K562 (cell line): ENCODE measurements around the gene DSC2. TPM values are rescaled to one million over a fixed set of nuclear protein-coding genes. Genes with fewer than 3 reads are reported as not detected.
A peak's percentile ranks its signal among the peaks of the same experiment; 100 is the strongest.

Source experiments
- ATAC-seq: fragments of 200-7000 bp; cut with Tn5 transposase; 3 replicates; pipeline ENCODE4 v1.9.1; 2020; ENCODE audit warnings: moderate library complexity
- BruUV-seq: library from RNA; stranded (reverse); fragments of 400-500 nt; replicated peaks from 2 replicates; lab custom pipeline; 2021; lab: Mats Ljungman, UMichigan
- CTCF ChIA-PET: fragments of 300-600 bp; formaldehyde crosslinking; extraction: SDS; loops from one replicate; lab custom pipeline; 2021; ENCODE audit warnings: low intra/inter-chr PET ratio; lab: Yijun Ruan, JAX
- POLR2A ChIA-PET: fragments of 300-600, 350-650 bp; sonication (Branson Sonifier 250); formaldehyde crosslinking; extraction: SDS; loops from one replicate; lab custom pipeline; 2021; ENCODE audit warnings: antibody characterized with exemption, inconsistent platforms; lab: Yijun Ruan, JAX
- DNase-seq, 4 experiments: peaks; one replicate each; pipeline versions ENCODE4 v3.0.0 to v3.0.0-alpha.2; 2011 to 2018; ENCODE audit warnings: low spot score in 3 of 4, mixed read lengths in 3 of 4; ENCODE audit errors: extremely low read depth in 1 of 4
- FAIRE-seq: peaks from 2 replicates; lab custom pipeline; 2011; peaks lifted over from hg19 to GRCh38; lab: Jason Lieb, UNC
- H2AFZ ChIP-seq: 2 replicates; pipeline ENCODE4 v1.6.0; 2011; ENCODE audit warnings: low read depth, low read length, control low read depth, inconsistent platforms
- H3K27ac ChIP-seq: fragments of 200-600 bp; 3 replicates; pipeline ENCODE4 v1.8.0; 2011; ENCODE audit warnings: low read depth, mild to moderate bottlenecking, control low read depth, inconsistent platforms, low read length, moderate library complexity, mixed read lengths; ENCODE audit errors: extremely low read depth
- H3K27me3 ChIP-seq, 2 experiments: fragments of 300-600 bp in 1 of 2; 2 replicates in 1 of 2; 3 replicates in 1 of 2; pipeline versions ENCODE4 v1.6.0 to v1.8.0; 2011; ENCODE audit warnings: inconsistent platforms in 2 of 2, low read length in 2 of 2, mild to moderate bottlenecking in 1 of 2, mixed read lengths in 1 of 2, moderate library complexity in 1 of 2; ENCODE audit not compliant: control insufficient read depth in 2 of 2, insufficient read depth in 2 of 2
- H3K36me3 ChIP-seq: fragments of 300-600 bp; 3 replicates; pipeline ENCODE4 v1.8.0; 2011; ENCODE audit warnings: mild to moderate bottlenecking, low read length, inconsistent platforms; ENCODE audit not compliant: control insufficient read depth, insufficient read depth
- H3K4me1 ChIP-seq, 2 experiments: fragments of 200-600 bp in 1 of 2; replicated peaks in 1 of 2; 2 replicates in 1 of 2; 3 replicates in 1 of 2; pipeline versions ENCODE4 v1.5.1 to v1.8.0; 2011; ENCODE audit warnings: inconsistent platforms in 2 of 2, low read length in 2 of 2, mild to moderate bottlenecking in 1 of 2, mixed read lengths in 1 of 2, moderate library complexity in 1 of 2; ENCODE audit not compliant: control insufficient read depth in 2 of 2, insufficient read depth in 2 of 2
- H3K4me2 ChIP-seq: 2 replicates; pipeline ENCODE4 v1.6.1; 2011; ENCODE audit warnings: low read length, control low read depth, inconsistent platforms, mixed read lengths; ENCODE audit not compliant: insufficient read depth
- H3K4me3 ChIP-seq: fragments of 200-600 bp; sonication (generic), shearing (Covaris generic); 2 replicates; pipeline ENCODE4 v1.5.1; 2016; ENCODE audit warnings: control low read depth, inconsistent platforms
- H3K79me2 ChIP-seq: fragments of 200-600 bp; 3 replicates; pipeline ENCODE4 v1.8.0; 2011; ENCODE audit warnings: low read length, inconsistent platforms; ENCODE audit not compliant: control insufficient read depth, insufficient read depth
- H3K9ac ChIP-seq, 2 experiments: 2 replicates each; pipeline versions ENCODE4 v1.6.0 to v1.6.1; 2011; ENCODE audit warnings: low read depth in 2 of 2, low read length in 2 of 2, control low read depth in 1 of 2, inconsistent platforms in 1 of 2, mild to moderate bottlenecking in 1 of 2, mixed read lengths in 1 of 2; ENCODE audit not compliant: insufficient read depth in 1 of 2
- H3K9me1 ChIP-seq: one replicate; pipeline ENCODE4 v1.6.0; 2011; ENCODE audit warnings: inconsistent platforms, mild to moderate bottlenecking, low read length, moderate library complexity; ENCODE audit not compliant: control insufficient read depth, insufficient read depth
- H3K9me3 ChIP-seq: replicated peaks from 2 replicates; pipeline ENCODE4 v1.5.1; 2011; ENCODE audit warnings: low read depth, low read length, inconsistent platforms; ENCODE audit not compliant: control insufficient read depth, insufficient read depth
- H4K20me1 ChIP-seq: replicated peaks from 2 replicates; pipeline ENCODE4 v1.6.1; 2011; ENCODE audit warnings: low read length, inconsistent platforms, mixed read lengths; ENCODE audit not compliant: control insufficient read depth, insufficient read depth
- BCOR ChIP-seq: fragments of 450-650 bp; IDR thresholded peaks from 2 replicates; pipeline ENCODE4 v1.6.1; 2016
- MYNN ChIP-seq, 2 experiments: sonication (generic); formaldehyde crosslinking in 1 of 2; IDR thresholded peaks; 2 replicates each; pipeline versions ENCODE4 v1.5.0 to v1.6.1; 2016 to 2020; ENCODE audit warnings: antibody characterized with exemption in 1 of 2, missing genetic modification reagents in 1 of 2
- NFIC ChIP-seq: fragments of 450-650 bp; IDR thresholded peaks from 2 replicates; pipeline ENCODE4 v1.6.1; 2017; ENCODE audit warnings: mild to moderate bottlenecking, inconsistent platforms
- THRAP3 ChIP-seq: fragments of 450-650 bp; IDR thresholded peaks from 2 replicates; pipeline ENCODE4 v1.6.1; 2016; ENCODE audit warnings: mild to moderate bottlenecking, inconsistent platforms, borderline replicate concordance
- WGBS: fragments of 100-300 bp; shearing (Covaris generic); methylation state at CpG from one replicate; pipeline ENCODE4 v1.1.6; 2016; ENCODE audit warnings: low coverage, mixed read lengths; ENCODE audit not compliant: insufficient coverage; ENCODE audit errors: missing lambda C conversion rate; 5-methylcytosine and 5-hydroxymethylcytosine counted together
- in situ Hi-C: fragments of 300-500 bp; cut with MboI; formaldehyde crosslinking; loops from 4 replicates; pipeline ENCODE4 v1.15.0; 2018; ENCODE audit warnings: inconsistent platforms, mixed read lengths
- intact Hi-C: fragments of 100-400 bp; cut with micrococcal nuclease; formaldehyde crosslinking; loops from 2 replicates; pipeline ENCODE4 v1.14.2; 2022
- polyA plus RNA-seq, 8 experiments: library from polyadenylated mRNA; depleted of rRNA in 4 of 8; stranded (reverse) in 5 of 8; unstranded in 3 of 8; fragments of >200 nt; fragmentation: Nextera tagmentation in 2 of 8; fragmentation: Illumina TruSeq in 1 of 8; extraction: Ambion mirVana in 2 of 8; extraction: Trizol in 1 of 8; gene quantifications; 2 replicates each; pipeline versions ENCODE4 v1.2.1 to v1.2.3, GENCODE V29; 2011 to 2014; ENCODE audit warnings: inconsistent platforms in 1 of 8, missing spikeins in 1 of 8
- total RNA-seq, 7 experiments: library from RNA; depleted of rRNA in 6 of 7; stranded (reverse); fragments of >200 nt in 6 of 7; fragmentation: Illumina TruSeq in 2 of 7; extraction: Trizol in 2 of 7; gene quantifications; 2 replicates each; pipeline versions ENCODE4 v1.2.1 to v1.2.3, GENCODE V29; 2011 to 2021; ENCODE audit warnings: low replicate concordance in 1 of 7

DSC2 gene
- total and polyA plus RNA-seq, 9 of the 15 experiments (the other 6 are each of a cell fraction or from before 2014, with no cell fraction given), result 3.8 to 15.3 (median 6.4) TPM

DNA sequence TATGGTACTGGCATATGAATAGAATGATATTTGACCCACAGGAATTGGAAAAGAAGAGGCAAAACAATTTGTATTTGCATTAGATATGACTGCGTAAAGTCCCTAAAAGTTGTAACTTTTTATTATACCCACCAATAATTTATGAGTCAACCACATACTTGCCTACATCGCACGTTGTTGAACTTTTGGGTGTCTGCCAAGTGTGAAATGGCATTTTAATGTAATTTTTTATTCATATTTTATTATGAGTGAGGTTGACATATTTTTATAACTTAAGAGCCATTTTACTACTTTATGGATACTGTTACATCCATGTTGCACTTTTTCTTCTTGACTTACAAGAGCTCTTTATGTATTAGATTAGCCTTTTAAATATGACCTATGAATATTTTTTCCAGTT is 4.6 kb downstream of the DSC2 start:
- H3K79me2 ChIP-seq, result peaks cover 41% of the 10 kb centered on the region
- no peak for FAIRE-seq
- 66% methylated on average over 3 of the region's 3 CpGs for WGBS
- intact Hi-C loops, result no loop called here
- no peaks in the 10 kb centered on the region for H4K20me1 ChIP-seq
- peaks cover 14 to 19% of the 10 kb centered on the region in 2 experiments for H3K4me1 ChIP-seq
- BruUV-seq, result no TSS peak
- H3K27me3 ChIP-seq, result no peaks in the 10 kb centered on the region
- POLR2A ChIA-PET, result no interaction called here
- no peaks in the 10 kb centered on the region for H3K9me1 ChIP-seq
- in situ Hi-C loops, result no loop called here
- DNase-seq, result no peak
- peaks cover 6% of the 10 kb centered on the region; the same call in 2 of the 3 replicates for H3K36me3 ChIP-seq
- no peak overlapping the region for H3K27ac ChIP-seq
- H3K9ac ChIP-seq, result no peak overlapping the region
- H3K4me2 ChIP-seq, result no peak overlapping the region
- CTCF ChIA-PET, result no interaction called here
- no peak overlapping the region for H3K4me3 ChIP-seq
- H2AFZ ChIP-seq, result no peak overlapping the region
- ATAC-seq, result no peak
- H3K9me3 ChIP-seq, result no peaks in the 10 kb centered on the region
- TF ChIP-seq NFIC, result 0 out of 2 replicates have a peak, but pooled peaks have one; percentile 7
- TF ChIP-seq BCOR, result no peak

DNA sequence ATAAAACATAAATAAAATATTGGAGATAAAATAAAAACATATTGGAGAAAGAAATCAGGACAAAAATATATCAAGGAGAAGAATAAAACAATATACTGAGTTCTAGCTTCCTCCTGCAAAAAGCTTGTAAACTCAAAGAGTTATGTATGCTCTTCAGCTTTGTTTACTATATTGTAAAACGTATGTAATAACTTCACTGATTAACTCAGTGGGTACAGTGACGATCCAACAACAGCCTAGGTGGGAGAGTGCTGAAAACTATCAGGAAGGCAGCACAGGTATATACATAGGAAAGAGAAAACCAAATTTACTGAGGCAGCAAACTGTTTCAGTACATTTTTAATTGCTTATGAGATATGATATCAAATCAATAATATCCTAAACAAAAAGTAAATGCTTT is 8.3 kb downstream of the DSC2 start:
- H3K4me3 ChIP-seq, result no peak overlapping the region
- 28% methylated on average over 2 of the region's 2 CpGs for WGBS
- ATAC-seq (no peak), DNase-seq (no peak), FAIRE-seq (no peak)
- POLR2A ChIA-PET, result no interaction called here
- no peaks in the 10 kb centered on the region for H3K27me3 ChIP-seq
- CTCF ChIA-PET, result no interaction called here
- H3K9me1 ChIP-seq, result no peaks in the 10 kb centered on the region
- in situ Hi-C loops (no loop called here), intact Hi-C loops (no loop called here)
- no peak overlapping the region for H3K27ac ChIP-seq
- no TSS peak for BruUV-seq
- no peak overlapping the region for H3K4me2 ChIP-seq
- peaks cover 14% of the 10 kb centered on the region; the same call in 2 of the 3 replicates for H3K79me2 ChIP-seq
- H3K9ac ChIP-seq, result no peak overlapping the region
- peaks cover 35% of the 10 kb centered on the region; the same call in 2 of the 3 replicates for H3K36me3 ChIP-seq
- H4K20me1 ChIP-seq, result no peaks in the 10 kb centered on the region
- no peak for TF ChIP-seq MYNN (IDR thresholded peaks at IDR 0.05)
- TF ChIP-seq MYNN (CRISPR knock-in tag; IDR thresholded peaks at IDR 0.05), result no peak
- TF ChIP-seq THRAP3, result no peak
- H2AFZ ChIP-seq, result no peak overlapping the region
- H3K9me3 ChIP-seq, result no peaks in the 10 kb centered on the region
- H3K4me1 ChIP-seq, result peaks cover 0 to 2% of the 10 kb centered on the region in 2 experiments; a peak in 4 of 5 replicates
